ENCODE results near the gene MAD1L1.

MAD1L1 gene

GRCh38 chr7:2158331-2159175 is 74.2 kb downstream of the MAD1L1 start:
- no peak for DNase-seq (ENCODE audit: low spot score)

- no peak for DNase-seq (ENCODE audit: low spot score)
Observed at GRCh38 chr7:2157473-2158279, 75.1 kb downstream of the MAD1L1 start.

- DNase-seq (ENCODE audit: low spot score) = no peak
Observed at GRCh38 chr7:2156756-2157472, 75.8 kb downstream of the MAD1L1 start.

- DNase-seq (ENCODE audit: low spot score) = no peak
Observed at GRCh38 chr7:2154831-2155230, 77.9 kb downstream of the MAD1L1 start.

GRCh38 chr7:2154121-2154520 is 78.6 kb downstream of the MAD1L1 start:
- no peak for DNase-seq (ENCODE audit: low spot score)

- no peak for DNase-seq (ENCODE audit: low spot score)
Observed at GRCh38 chr7:2152646-2153045, 80.1 kb downstream of the MAD1L1 start.

GRCh38 chr7:2151801-2152612 is 80.7 kb downstream of the MAD1L1 start:
- no peak for DNase-seq (ENCODE audit: low spot score)

- no peak for DNase-seq (ENCODE audit: low spot score)
Observed at GRCh38 chr7:2151237-2151636, 81.5 kb downstream of the MAD1L1 start.

- no peak for DNase-seq (ENCODE audit: low spot score)
Observed at GRCh38 chr7:2150445-2150815, 82.3 kb downstream of the MAD1L1 start.

GRCh38 chr7:2149672-2150444 is 82.9 kb downstream of the MAD1L1 start:
- DNase-seq (ENCODE audit: low spot score) = no peak

- DNase-seq (ENCODE audit: low spot score) = no peak
Observed at GRCh38 chr7:2148814-2149213, 83.9 kb downstream of the MAD1L1 start.

- no peak for DNase-seq (ENCODE audit: low spot score)
Observed at GRCh38 chr7:2148189-2148588, 84.6 kb downstream of the MAD1L1 start.

- no peak for DNase-seq (ENCODE audit: low spot score)
Observed at GRCh38 chr7:2146676-2147472, 85.9 kb downstream of the MAD1L1 start.

GRCh38 chr7:2145835-2146580 is 86.7 kb downstream of the MAD1L1 start:
- DNase-seq (ENCODE audit: low spot score) = no peak

GRCh38 chr7:2144926-2145325 is 87.8 kb downstream of the MAD1L1 start:
- DNase-seq (ENCODE audit: low spot score) = no peak

GRCh38 chr7:2143981-2144595 is 88.7 kb downstream of the MAD1L1 start:
- no peak for DNase-seq (ENCODE audit: low spot score)

- DNase-seq (ENCODE audit: low spot score) = peak; percentile 53
Observed at GRCh38 chr7:2143450-2143849, 89.3 kb downstream of the MAD1L1 start.

GRCh38 chr7:2142386-2142785 is 90.4 kb downstream of the MAD1L1 start:
- DNase-seq (ENCODE audit: low spot score) = no peak

- DNase-seq (ENCODE audit: low spot score) = no peak
Observed at GRCh38 chr7:2141651-2142050, 91.1 kb downstream of the MAD1L1 start.
